NCI-H460 (cell line): ENCODE data around the gene CAPN5. TPM values are rescaled to one million over a fixed set of nuclear protein-coding genes. Genes with fewer than 3 reads are reported as not detected.

Source experiments
- DNase-seq: peaks from one replicate; pipeline ENCODE4 v3.0.0-alpha.2; 2016; ENCODE audit warnings: low read depth; ENCODE audit errors: extremely low read depth
- total RNA-seq: library from RNA; depleted of rRNA; stranded (reverse); fragments of >200 nt; shearing (Covaris generic); gene quantifications from 2 replicates; pipeline ENCODE4 v1.2.3, GENCODE V29; 2014

The CAPN5 gene
- total RNA-seq, 1 experiment from 2014 or later, result 0.99 TPM

DNA sequence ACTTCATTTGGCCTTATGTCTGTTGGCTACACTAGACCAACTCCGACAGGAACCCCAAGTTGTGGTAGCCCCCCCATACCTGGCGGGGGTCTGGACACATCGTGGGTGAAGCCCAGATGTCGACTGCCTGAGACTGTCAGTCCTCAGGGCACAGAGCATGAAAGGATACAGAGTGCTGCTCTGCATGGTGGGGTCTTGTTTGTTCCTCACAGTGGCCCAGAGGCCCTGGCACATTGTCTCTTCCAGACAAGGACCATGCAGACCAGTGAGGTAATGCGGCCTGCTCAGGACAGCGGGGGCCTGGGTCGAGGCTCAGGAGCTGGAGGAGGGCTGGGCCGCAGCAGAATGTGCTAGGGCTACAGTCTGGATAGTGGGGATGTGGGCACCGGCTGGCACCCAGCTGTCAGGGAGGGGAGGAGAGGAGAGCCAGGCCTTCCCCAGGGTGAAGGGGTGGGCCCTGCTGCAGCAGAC, 14.6 kb downstream of the CAPN5 start:
- DNase-seq, result no peak

DNA sequence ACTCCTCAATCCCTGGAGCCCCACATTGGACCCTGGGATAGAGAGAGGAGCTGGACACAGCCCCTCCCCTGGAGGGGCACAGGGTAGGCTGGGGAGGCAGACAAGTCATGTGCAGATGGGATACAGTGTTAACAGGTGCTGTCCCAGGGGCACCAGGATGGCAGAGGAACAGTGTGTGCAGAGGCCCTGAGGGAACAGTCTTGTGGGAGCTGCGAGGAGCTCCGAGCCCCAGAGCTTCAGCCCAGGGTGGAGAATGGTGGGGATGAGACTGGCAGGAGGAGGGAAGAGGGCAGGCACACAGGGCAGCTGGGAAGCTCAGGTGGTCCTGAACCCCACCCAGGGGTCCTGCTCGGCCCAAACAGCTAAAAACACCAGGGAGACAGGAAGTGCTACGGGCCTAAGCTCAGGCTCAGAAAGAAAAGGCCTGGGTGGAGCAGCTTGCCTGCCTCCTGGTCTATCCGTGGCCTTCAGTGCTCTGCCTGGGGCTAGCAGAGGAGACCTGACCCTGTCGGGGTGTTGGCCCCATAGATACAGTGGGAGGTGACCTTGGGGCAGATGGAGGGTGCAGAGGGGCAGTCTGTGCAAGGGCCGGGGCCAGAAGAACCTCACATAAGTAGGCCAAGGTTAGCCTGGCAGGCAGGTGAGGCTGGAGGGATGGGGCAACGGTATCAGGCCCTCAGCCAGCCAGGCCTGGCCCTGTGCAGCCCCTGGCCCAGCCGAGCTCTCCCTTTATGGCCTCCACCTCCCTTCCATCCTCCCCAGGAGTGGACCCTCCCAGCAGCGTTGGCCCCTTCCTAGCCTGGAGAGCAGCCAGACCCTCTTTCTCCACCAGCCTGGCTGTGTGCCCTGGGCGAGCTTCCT, 15.4 kb downstream of the CAPN5 start:
- DNase-seq, result no peak

DNA sequence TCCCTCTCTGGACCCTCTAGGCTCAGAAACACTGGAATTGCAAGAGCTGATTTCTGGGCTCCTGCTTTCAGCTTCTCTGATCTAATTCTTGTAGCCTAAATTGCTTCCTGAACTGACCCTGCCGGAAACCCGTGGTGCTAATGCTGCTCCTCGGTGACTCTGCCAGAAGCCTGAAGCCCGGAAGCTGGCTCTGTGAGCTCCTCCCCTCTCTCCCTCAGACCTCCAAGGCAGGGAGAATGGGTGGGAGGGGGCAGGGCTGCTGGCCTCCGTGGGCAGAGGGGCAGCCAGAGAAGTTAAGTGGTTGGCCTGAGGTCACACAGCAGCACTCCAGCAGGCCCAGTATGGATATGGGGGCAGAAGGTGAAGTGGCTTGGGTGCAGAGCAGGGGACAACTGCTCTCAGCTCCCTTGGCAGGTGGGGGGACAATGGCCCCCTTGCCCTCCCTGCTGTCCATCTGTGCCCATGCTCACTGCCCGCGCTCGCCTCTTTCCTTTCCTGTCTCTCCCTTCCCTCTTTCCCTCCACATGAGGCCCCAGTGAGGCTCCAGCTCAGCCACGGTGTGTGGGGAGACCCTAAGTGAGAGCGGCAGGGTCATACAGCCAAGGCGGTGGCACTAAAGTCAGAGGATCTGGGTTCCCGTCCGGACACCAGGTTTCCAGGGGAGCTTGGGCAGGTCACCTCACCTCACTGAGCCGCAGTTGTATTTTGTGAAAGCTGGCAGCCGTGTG, 16.2 kb downstream of the CAPN5 start:
- no peak for DNase-seq

DNA sequence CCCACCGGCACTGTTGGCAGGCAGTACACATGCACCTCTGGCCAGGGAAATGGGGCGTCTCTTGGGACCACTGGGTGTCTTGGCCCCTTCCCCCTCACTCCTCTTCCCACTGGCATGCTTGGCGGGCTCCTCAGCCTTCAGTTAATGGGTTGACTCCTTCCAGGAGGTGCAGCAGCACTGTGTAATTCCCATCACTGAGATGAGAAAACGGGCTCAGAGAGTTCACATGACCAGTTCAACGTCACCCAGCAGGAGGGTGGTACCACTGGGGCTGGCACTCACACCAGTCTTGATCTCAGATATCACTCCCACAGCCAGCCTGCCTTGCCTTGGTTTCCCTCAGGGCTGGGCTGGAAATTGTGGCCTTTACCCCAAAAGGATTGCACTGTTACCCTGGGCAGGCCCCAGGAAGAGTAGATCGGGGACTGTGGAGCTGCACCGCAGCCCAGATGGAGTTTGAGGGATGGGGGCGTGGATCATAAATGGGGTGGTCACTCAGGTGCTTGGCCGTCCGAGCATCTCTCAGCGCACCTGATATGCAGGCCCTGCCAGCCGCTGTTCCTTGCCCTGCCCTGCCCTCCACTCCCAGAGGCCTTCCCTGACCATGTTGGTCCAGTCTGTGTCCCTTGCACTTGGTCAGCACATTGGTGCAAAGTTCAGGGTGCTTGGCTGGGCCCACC, 16.9 kb downstream of the CAPN5 start:
- no peak for DNase-seq

DNA sequence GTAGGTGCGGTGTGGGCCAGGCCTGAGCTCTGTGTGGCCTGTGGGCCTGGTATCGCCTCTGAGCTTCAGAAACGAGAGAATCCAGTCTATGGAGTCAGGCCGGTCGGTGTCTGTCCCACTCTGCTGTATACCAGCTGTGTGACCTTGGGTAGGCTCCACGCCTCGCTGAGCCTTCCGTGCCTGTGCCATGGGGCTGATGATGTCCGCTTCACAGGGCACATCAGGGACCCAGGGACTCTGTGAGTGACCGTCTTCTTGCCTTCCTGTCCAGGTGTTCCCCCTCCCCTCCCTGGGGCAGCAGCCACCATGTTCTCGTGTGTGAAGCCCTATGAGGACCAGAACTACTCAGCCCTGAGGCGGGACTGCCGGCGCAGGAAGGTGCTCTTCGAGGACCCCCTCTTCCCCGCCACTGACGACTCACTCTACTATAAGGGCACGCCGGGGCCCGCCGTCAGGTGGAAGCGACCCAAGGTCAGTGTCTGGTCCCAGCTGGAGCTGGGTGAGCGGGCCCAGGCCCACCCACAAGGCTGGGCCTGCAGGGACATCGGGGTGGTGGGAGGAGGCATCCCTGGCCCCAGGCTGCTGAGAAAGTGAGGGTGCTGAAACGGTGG, 17.9 kb downstream of the CAPN5 start:
- no peak for DNase-seq

DNA sequence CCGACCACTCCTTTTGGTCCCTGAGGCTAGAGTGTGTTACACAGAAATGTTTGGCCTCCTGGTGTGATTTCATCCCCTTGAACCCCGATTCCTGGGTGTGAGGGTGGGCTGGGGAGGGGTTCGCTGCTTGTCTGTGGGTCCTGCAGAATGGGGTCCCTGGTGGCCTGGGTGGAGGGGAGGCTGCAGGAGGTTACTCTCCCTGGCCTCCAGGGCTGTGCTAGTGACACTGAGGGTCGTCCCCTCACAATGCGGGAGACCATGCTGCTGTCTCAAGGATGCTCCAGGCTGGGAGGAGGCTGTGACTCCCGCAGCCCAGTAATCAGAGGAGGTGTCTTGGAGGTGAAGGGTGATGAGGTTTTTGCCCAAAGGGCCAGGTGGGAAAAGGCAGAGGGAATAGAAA, 18.9 kb downstream of the CAPN5 start:
- no peak for DNase-seq

DNA sequence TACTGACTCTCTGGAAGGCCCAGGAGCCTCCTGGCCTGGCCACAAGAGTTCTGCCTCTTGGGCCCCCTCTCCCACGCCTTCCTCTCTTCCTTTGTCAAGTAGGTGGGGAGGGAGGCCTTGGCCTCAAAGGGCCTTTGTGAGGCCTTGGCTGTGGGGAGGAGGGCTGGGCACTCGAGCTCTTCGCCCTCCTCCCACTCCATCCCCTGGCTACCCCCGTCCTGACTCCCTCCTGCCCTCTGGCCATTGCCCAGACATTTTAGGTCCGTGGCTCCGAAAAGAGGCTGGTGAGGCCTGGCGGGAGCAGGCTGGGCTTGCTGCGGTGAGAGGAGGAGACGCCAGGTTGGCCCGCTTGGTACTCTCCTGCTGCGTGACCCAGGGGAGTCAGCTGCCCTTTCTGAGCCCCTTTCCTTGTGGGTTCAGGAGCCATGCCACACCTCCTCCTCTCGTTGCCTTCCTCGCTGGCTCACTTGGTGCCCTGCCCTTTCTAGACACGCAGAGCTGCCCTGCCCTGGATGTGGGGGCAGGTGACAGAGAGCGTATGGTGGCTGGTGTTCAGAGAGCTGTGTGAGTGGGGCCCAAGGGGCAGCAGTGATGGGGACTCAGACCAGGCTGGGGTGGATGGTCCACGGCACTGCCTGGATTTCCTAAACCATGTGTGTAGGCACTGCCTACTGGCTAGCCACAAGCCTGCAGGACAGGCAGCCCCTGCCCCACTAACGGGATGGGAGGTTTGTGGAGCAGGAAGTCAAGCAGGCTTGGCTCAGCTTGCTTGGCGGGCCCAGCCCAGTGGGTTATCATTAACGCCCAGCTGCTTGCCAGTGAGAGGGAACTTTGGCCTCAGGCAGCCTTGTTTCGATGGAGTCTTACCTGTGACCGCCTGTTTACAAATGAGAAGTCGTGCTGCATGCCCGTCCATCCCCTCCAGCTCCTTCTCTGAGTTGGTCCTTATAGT, 20.0 kb downstream of the CAPN5 start:
- DNase-seq, result no peak

DNA sequence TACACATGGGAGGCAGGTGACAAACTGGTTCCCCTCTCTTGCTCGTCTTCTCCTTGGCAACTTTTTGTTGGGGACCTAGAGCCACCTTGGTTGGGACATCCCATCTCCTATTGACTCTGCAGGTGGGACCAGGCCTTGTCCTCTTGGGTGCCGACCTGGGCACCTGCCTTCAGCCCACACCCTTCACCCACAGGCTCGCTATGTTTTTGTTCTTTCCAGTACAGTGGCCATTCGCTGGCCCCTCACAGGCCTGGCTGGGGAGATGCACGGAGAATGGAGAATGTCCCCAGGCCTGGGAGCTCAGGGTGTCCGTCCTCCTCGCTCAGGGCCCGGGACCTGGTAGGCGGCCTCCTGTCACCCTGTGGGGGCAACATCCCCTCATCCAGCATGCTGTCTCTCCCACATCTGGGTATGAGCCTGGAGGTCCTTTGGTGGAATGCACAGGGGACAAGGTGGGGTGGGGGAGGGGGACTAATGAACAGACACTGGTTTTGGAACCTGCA, 21.0 kb downstream of the CAPN5 start:
- DNase-seq, result no peak

DNA sequence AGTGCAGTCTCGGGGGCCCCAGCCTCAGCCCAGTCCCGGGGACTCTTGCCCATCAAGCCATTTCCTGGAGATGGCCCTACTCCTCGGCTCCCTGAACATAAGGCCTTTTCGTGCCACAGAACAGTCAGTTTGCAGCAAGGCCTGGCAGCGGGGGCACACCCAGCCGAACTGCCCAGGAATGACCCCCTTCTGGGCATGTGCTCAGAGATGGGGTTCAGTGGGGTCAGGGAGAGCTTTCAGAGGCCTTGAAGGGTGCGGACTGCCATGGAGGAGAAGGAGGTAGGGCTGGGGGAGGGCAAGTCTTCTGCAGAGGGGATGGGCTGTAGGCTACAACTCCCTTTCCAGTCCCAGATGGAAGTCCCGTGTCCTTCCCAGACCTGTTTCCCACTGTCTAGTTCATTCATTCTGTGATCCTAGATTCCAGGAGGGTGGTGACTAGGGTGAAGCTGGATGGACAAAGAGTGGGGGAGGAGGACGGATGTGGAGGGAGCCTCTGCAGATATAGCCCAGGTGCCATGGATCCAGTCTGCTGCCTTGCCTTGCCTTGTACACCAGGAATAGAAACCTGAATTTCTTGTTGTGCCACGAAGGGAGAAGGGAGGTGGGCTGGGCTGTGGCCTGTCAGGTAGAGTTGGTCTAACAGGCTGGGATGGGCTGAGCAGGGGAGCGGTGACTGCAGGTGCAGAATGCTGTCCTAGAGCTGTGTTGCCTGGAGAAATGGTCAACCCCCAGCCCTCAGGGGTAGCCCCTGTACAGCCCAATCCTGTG, 21.6 kb downstream of the CAPN5 start:
- DNase-seq, result no peak

DNA sequence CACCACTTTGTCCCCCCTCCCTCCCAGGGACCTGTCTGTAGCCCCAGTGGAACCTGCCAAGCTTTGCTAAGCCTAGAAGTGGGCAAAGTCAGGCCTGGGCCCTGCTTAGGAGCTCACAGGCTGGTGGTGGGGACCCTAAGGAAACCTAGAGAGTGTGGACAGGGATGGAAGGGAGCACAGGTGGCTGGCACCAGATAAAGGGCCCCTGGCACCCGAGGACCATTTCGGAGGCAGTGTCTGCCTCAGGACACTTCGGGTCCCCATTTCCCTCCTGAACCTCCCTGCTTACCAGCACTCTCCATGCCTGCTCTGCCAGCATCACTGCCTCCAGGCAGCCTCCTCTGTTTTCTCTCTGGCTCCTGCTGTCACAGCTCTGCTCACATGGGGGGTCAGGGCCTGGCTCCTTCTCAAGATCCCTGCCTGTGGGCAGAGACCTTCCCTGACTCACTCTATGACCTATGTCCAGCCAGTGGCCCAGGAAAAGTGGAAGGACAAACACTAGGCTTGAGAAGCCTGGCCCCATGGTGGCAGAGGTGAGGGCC, 22.3 kb downstream of the CAPN5 start:
- no peak for DNase-seq

DNA sequence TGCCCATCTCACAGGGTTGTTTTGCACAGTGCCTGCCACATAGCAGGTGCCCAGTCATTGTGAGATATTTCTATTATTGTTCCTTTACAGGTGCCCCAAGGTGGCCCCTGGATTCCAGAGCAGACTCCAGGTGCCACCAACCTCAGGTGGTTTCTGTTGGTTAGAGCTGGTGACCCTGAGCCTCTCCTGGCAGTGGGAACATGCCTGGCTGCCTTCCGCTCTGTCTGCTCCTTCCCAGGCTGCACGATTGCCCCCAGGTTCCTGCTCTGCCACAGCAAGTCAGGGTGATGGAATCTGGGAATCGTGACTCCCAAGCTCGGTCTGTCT, 23.2 kb downstream of the CAPN5 start:
- no peak for DNase-seq

DNA sequence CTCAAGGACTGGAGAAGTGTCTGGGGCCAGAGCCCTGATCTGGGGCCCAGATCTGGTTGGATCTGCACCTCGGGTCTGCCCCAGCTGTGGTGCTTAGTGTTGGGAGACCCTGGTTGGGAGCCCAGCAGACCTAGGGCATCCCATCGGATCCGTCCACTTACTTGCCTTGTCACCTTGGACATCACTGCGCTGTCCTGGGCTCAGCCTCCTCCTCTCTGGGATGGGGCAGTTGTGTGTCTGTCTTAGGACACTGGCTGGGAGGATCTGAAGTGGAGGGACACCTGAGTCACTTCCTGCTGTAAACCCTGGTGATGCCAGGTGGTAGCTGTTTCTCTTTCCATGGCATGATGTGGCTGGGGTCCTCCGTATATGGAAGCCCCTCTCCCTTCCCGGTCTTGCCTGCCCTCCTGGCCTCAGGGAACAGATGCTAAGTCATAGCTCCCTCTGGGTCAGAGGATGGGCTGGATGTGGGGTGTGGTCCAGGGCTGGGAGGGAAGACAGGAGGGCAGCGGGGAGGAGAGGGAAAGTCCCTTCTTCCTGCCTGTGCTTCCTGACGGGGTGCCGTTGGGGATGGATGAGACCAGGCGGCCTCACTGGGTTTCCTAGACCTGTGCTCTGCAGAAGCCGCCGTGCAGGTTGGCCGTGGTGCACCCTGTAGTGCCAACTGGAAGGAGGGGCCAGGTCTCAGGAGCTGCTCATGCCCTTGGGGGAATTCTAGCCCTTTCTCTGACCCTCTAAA, 23.8 kb downstream of the CAPN5 start:
- no peak for DNase-seq

DNA sequence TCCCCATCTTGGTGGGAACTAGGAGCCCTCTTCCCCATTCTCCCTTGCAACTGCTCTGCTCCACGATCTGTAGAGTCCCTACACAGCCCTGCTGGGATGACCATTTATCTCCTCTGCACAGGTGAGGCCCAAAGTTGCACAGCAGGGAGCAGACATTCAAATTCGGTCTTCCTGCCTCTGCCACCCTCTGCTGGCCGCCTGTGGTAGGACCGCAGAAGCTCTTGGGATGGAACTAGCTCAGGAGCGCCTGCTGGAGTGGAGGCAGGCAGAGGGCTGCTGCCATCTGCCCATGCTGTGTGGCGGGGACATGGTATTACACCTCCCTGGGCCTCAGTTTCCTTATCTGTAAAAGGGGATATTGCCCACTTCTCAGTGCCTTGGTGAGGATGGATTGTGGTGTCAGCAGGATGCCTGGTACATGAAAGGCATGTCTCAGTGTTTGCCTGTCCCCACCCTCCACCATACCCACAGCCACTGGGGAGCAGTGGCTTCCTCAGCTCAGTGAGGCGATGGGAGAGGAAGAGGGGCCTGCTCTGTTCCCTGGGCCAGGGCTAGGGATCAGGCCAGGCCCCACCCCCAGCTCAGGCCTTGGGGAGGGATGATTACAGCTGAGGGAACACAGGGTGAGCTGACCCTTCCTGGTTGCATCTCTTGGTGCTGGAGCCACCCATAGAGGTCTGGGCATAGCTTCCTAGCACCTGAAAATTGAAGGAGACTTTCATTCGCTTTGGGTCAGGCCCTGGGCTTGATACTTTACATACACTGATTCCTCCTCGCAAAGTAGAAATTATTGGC, 24.6 kb downstream of the CAPN5 start:
- peak; percentile 31 for DNase-seq

DNA sequence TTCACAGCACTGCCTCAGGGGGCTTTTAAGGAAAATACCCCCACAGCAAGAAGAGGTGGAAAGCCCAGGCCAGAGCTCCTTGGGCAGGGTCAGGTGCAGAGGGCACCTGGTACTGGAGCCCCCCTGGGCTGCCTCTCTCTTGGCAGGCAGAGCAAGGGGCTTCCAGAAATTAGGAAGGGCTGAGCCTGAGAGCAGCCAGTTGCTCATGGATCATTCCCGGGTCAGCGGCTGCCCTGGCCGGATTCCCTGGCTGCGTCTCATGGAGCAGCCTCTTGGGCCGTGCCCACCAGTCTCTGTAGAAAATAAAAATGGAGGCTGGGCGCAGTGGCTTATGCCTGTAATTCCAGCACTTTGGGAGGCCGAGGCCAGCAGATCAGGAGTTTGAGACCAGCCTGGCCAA, 25.6 kb downstream of the CAPN5 start:
- DNase-seq, result no peak

DNA sequence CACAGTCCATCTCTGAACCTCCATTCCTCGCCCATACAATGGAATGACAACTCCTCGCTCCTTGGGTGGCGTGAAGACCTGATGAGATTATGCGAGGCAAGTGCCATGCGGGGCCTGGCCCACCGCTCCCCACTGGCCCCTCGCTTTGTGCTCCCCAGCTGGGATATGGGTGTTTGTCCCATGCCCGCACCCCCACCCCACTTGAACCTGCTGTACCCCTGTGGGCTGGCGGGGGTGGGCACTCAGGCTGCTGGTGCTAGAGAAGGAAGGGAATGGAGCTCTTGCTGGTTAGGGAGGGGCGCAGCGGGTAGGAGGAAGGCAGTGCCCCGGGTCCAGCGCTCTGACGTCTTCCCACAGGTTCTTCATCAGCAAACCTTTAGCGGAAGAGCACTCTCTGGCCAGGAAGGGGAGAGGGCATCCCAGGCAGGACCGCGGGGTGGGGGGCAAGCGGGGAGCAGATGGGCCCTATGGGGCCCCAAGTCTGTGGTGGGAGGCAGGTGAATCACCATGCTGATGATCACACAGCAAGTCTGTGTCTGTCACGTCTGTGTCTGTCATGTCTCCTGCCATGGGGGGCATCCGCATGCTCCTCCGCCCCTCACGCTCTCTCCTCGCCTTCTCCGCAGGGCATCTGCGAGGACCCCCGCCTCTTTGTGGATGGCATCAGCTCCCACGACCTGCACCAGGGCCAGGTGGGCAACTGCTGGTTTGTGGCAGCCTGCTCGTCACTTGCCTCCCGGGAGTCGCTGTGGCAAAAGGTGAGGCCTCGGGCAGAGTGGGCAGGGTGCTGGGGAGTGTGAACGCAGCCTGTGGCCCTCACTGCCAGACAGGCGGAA, 26.5 kb downstream of the CAPN5 start:
- no peak for DNase-seq
